COLO668 (cell line): ENCODE results near the gene GUK1.

ENCODE experiments used
- DNase-seq: peaks from one replicate; lab custom pipeline; 2025; ENCODE audit not compliant: unreplicated experiment; lab: John Stamatoyannopoulos, UW

GUK1 gene

DNA sequence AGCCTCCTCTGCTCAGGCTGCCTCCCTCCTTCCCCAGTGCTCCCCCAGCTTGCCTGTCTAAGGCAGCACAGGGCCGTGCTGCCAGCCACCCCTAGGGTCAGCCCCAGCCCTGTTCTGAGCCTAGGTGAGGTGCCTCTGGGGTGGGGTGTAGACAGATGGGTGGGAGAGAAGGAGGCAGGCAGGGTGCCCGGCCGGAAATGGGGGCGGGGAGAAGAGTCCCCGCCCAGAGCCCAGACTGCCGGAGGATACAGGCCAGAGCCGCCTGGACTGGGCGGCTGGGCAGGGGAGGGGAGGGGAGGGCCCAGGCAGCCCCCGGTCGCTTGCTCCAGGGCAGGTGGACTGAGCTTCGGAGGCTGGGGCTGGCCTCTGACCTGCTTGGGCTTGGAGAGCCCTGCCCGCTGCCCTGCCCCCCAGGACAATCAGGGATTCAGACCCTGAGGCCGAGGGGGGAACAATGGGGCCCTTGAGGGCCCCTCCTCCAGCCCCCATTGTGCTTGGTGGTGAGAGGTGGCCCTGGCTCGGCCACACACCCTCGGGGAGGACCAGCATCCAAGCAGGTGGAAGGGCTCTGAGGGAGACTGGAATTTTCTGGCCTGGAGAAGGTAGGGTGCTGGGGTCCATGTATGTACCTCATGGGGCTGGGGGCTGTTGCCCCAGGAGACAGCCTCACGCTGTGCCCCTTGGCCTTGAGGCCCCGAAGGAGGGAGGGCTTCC, 9.5 kb downstream of the GUK1 start, which contains the start of gene GJC2:
TSS of gene GJC2 (plus strand) at position 525 of the 714 bp plus-strand sequence. CDS start 7,829 bp downstream, outside the sequence.
- no peak for DNase-seq

DNA sequence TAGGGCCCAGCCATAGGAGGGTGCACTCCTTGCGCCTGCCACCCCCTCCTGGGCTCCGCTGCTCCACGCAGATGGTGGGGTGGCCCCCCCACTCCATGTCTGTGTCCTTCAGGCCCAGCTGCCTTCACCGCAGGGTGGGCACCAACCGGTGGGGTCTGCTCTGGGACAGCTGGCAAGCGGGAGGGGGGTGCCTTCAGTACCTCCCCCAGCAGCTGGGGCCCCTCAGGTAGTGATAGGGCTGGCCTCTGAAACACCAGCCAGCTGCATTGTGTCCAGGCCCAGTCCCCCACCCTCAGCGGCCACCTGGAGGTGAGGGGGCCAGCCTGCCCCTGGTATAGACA, 10.0 kb downstream of the GUK1 start:
- no peak for DNase-seq

DNA sequence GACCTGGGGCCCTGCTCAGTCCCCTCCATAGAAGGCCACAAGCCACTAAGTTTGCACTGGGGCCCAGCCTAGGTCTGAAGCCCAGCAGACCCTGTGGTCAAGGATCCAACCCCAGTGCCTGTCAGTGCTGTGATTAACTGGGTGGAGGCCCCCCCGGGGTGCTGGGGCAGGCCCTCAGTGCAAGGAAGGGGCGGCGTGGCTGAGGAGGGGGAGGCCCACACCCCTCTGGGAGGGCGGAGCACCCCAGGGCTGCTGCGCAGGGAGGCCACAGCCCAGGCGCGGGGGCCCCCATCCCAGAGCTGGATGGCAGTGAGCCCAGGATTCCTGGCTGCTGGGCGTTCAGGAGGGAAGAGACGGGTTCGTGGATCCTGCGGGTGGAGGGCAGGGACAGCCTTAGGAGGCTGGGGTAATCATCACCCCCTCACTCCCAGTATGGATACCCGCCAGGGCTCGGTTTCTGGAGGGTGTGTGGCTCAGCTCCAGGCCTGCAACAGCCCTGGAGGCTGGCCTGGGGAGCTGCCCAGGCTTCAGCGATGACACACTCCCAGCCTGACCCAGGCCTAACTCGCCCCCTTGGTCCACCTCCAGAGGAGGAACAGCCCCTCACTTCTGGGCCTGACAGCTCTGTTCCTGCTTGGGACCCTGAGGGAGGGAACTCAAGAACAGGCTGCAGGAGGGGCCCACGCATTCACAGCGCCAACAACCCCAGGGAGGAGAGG, 10.5 kb downstream of the GUK1 start:
- DNase-seq = no peak

DNA sequence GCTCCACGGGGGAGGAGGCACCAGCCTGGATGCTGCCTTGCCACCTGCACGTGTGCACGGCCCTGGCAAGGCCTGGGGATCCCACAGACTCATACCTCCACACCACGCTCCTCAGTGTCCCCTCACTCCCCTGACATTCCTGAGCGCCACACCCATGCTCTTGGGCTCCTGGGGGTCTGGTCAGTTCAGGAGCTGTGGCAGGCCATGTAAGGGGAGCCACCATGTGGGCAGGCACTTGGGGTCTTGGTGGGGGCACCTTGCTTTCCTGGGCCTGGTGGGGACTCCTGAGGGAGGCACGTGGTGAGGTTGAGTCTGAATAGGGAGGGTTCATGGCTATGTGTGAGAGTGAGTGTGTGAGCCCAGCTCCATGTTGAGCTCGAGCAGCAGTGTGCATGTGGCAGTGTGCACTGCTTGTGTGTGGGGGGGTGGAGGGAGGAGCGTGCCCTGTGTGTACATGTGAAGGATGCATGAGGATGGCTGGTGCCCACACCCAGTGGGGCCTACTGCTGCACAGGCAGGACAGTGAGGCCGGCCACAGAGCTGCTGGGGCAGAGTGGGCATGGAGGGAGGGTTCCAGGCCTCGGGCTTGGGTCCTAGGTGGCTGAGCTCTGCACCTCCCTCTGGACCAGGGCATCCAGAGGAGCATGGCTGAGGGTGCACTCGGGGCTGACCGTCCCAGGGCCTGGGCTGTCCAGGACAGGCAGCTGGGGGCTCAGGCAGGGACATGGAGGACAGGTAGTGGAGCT, 11.3 kb downstream of the GUK1 start:
- no peak for DNase-seq

DNA sequence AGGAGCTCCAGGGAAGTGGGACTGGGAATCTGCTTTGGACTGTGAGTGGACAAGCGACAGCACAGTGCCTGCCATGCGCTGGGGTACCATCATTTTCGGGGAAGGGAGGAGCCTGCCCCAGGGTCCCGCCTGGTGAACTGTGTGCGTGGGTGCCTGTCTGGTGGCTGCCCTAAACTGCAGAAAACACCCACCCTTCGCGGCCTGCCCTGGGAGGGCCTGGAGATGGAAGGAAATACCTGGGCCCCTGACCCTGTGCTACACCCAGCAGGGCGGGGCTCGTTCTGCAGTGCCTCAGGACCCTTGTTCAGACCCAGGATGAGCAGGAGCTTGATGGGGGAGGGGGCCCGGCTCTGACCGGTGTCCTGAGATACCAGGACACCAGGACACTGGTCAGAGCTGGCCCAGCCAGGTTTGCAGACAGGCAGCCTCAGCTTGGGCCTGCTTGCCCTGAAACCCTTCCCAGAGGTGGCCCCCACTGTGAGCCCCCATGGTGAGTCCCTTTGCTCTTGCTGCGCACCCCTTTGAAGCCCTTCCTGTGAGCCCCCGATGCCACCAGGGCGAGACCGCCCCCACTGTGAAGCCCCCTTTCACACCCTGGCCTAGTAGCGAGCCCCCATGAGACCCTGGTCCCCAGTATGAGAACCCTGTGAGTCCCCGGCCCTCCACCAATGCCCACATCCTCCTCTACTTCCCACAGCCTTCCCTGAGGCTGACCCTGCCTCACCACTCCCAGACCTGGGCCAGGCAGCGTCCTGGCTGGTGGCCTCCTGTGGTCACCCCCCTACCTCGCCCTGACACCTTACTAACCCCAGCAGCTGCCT, 12.2 kb downstream of the GUK1 start:
- DNase-seq = no peak

DNA sequence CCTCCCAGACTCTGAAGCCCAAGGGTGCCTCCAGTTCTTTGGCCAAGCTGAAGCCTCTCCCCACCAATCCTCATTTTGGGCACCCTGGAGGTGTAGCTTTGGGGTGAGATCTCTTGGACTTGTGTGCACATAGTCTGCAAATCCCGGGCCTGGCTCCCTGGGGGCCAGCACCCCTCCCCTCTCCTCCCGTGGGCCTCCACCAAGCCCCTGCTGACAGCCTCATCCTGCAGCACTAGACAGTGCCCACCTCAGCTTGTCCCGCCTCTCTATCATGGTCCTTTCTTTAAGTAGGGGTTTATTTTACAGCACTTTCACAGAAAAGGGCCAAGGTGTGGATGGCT, 12.8 kb downstream of the GUK1 start:
- DNase-seq = no peak

DNA sequence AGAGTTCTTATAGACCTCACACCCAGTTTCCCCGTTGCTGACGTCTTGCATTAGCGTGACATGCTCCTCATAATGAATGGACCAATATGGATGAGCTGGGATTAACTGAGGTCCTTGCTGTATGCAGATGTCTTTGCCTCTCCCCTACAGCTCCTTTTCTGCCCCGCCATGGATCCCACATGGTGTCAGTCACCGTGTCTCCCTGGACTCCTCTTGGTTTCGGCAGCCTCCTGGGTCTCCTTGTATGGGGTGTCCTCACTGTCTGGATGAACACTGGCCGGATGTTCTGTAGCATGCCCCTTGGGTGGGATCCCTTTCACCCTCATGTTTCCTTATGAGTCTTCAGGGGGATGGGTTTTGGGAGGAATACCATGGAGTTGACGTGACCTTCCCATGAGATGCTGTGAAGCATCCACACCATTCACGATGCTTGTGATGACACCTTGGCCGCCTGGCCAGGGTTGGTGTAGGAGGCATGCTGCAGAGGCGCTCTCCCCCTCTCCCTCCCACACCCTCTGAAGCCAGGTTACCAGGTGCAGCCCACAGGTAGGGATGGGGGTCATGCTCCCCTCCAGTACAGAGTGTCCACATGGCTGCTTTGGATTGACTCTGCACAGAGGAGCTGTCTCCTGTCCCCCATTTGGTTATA, 14.1 kb downstream of the GUK1 start:
- no peak for DNase-seq

DNA sequence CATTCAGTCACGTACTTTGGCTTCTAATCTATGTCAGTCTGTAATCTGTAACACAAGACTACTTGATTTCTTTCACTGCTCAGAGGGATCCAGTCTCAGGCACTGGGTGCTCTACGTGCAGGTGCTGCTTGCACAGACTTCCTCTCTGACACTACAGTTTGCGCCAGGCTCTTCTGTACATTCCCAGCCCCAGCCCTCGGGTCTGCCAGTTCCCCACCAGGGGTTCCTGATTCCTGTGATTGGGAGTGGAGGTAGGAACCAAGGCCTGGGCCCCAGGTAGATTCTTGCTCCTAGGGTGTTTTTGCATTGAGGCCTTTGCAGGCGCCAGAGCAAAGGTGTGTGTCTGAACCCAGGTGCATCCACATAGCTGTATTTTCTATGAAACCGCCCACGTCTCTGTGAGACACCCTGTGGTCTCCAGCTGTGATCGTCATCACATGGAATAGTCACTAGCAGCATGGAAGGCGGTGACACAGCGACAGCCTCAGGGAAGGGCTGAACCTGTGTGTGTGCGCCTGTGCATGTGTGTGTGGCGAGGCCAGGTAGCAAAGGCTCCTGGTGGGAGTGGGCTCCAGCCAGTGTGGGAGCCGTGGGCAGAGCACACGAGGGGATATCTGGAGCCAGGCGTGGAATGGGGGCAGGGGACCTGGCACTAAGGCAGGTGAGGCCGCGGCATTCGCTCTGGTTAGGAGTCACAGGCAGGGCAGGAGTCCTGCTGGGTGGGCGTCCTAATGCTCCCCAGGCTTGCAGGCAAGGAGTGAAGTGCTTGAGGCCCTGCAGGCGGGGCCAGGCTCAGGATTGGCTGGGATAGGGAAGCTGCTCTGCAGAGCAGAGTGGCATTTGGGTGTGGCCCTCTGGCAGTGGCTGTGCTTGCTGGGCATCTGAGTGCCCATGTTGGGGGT, 14.8 kb downstream of the GUK1 start:
- no peak for DNase-seq

DNA sequence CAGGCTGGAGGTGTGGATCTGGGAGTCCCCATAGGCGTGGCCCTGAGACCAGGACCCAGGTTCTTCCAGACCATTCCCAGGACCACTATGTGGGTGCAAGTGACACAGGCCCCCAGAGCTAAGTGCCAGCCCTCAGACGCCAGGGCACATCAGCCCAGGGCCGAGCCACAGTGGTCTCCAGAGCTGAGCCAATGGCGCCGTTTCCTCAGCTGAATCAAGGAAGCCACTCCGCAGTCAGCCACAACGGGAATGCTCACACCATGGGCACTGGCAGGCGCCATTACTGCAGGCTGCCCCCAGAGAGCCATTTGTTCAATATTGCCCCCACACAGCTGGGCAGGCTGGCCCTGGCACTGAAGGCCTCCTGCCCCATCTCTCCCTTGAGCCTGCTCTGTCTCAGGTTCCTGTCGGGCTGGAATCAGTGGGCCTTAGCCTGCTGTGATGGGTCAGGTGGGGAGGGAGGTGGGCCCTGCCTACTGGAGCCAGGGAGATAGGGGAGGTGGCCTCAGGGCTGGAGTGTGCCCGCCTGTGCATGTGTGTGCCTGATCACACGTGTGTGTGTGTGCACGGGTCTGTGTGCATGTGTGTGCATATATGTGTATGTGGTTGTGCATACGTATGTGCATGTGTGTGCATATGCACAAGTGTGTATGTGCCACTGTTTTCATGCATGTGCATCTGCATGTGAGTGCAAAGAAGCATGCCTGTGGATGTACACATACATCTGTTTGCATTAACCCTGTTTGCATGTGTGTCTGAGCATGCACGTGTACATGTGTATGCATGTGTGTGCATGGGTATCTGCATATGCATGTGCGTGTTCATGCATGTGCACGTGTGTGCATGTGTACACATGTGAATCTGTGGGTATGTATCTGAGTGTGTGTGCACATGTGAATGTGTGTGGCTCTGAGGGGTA, 15.8 kb downstream of the GUK1 start:
- DNase-seq = no peak

DNA sequence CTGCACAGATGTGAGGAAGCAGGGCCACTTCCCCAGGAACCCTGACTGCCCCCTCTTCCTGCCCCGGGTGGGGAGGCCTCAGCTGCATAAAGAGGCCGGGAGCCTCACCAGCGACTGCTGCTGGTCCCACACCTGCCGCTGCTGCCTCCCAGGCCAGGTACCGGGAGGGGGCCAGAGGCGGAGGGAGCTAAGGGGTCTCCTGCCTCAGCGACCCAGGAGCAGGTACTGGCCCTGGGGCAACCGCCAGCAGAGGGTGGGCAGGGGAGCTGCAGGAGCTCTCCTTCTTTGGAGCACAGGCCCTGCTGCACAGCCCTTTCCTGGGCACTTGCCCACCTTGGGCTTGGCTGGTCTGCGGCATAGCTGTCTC, 16.4 kb downstream of the GUK1 start:
- no peak for DNase-seq

DNA sequence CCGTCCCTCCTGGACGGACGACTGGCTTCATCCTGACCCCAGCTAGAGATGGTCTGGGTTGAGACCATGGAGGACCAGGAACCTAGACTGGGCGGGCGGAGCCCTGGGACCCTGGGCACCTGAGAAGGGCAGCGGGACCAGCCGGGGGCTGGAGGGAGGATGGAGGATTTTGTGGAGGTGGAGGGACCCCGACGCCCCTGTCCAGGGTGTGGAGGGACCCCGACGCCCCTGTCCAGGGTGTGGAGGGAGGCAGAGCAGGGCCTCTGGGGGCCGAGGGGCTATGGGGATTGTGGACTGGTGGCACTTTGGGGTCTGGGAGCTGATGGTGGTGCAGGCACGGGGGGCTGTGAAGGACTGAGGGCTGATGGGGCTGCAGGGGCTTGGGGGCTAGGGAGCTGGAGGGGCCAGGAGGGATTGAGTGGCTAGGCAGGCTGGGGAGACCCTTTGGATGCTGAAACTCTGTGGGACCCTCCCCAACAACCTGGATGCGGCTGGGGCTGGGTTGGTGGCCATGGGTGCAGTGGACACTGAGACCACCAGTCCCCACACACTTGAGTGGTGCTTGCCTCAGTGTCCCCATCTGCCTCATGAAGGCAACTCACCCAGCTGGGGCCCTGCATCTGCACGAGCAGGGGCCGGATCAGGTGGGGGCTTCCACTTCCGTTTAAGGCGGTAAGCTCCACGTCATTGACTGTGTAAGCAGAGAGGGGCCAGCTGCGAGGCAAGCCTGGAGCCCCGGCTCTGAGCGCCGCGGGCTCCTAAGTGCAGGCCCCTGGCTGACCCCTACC, 17.1 kb downstream of the GUK1 start:
- DNase-seq = no peak

DNA sequence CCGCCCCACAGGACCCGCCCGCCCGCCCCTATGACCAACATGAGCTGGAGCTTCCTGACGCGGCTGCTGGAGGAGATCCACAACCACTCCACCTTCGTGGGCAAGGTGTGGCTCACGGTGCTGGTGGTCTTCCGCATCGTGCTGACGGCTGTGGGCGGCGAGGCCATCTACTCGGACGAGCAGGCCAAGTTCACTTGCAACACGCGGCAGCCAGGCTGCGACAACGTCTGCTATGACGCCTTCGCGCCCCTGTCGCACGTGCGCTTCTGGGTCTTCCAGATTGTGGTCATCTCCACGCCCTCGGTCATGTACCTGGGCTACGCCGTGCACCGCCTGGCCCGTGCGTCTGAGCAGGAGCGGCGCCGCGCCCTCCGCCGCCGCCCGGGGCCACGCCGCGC, 17.6 kb downstream of the GUK1 start:
- no peak for DNase-seq

DNA sequence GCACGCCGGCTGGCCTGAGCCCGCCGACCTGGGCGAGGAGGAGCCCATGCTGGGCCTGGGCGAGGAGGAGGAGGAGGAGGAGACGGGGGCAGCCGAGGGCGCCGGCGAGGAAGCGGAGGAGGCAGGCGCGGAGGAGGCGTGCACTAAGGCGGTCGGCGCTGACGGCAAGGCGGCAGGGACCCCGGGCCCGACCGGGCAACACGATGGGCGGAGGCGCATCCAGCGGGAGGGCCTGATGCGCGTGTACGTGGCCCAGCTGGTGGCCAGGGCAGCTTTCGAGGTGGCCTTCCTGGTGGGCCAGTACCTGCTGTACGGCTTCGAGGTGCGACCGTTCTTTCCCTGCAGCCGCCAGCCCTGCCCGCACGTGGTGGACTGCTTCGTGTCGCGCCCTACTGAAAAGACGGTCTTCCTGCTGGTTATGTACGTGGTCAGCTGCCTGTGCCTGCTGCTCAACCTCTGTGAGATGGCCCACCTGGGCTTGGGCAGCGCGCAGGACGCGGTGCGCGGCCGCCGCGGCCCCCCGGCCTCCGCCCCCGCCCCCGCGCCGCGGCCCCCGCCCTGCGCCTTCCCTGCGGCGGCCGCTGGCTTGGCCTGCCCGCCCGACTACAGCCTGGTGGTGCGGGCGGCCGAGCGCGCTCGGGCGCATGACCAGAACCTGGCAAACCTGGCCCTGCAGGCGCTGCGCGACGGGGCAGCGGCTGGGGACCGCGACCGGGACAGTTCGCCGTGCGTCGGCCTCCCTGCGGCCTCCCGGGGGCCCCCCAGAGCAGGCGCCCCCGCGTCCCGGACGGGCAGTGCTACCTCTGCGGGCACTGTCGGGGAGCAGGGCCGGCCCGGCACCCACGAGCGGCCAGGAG, 18.3 kb downstream of the GUK1 start:
- no peak for DNase-seq

DNA sequence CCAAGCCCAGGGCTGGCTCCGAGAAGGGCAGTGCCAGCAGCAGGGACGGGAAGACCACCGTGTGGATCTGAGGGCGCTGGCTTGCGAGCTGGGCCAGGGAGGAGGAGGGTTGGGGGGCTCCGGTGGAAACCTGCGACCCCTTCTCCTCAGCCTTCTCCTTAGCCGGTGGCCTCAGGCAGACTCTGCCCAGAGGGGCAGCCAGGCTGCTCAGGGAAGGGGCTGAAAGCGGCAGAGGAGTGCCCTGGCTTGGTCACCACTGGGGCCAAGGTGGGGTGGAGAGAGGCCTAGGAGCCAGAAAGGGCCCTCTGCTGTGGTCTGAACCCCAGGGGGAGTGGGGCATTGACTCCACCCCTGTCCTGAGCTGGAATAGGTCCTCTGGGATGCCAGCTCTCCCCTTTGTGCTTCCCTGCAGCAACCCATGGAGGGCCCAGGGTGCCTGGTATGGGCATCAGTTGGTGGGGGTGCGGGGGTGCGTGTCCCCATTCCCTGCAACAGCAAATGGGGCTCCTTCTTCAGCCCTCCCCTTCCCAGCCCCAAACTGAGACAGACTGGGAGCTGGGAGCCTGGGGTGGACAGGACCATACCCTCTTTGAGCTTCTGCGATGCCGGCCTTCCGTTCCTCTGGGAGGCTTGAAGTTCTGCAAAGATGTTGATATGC, 19.1 kb downstream of the GUK1 start:
- no peak for DNase-seq

DNA sequence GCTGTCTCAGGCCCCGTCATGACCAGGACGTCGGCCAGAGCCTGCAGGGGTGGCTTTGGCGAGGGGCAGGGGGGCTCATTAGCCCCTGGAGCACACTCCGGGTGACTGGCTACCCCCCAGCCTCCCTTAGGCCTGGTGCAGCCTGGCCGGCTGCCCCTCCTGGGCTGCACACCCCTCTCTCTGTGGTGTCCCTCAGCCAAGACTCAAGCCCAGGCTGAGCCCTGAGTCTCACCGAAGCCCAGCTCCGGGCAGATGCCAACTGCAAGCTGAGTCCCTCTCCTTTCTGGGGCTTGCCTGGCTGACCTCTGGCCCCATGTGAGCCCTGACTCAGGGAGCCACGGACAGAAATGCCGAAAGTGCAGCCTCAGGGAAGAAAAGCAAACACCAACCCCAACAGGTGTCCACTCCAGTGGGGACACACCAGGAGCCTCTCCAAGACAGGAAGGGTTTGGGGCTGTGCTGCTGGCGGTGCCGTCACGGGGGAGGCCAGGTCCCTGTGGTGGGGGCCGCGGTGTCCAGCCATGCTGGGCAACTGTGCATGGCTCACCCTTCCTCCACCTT, 20.2 kb downstream of the GUK1 start:
- DNase-seq = no peak

DNA sequence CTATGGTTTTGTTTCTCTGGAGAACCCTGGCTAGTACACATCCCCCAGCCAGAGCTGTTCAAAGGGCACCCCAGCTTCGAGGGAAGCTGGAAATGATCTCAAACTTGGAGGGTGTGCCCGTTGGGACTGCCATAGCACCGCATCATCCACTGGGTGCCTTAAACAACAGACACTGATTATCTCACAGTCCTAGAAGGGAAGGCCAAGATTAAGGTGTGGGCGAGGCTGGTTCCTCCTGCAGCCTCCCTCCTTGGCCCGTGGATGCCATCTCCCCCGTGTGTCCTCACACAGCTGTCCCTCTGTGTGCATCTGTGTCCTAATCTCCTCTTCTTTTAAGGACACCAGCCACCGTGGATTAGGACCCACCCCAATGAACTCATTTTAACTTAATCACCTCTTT, 21.3 kb downstream of the GUK1 start:
- DNase-seq = no peak
